Fibroblast of pulmonary artery (primary cell): ENCODE measurements around the gene PCYT2.

Experiments used
- DNase-seq: peaks from one replicate; pipeline ENCODE4 v3.0.0-alpha.2; 2010; ENCODE audit warnings: low read depth
- H3K4me3 ChIP-seq: replicated peaks from 2 replicates; pipeline ENCODE4 v1.5.1; 2011; ENCODE audit warnings: low read depth, mild to moderate bottlenecking, control low read depth, low read length, moderate library complexity
- CTCF ChIP-seq: IDR thresholded peaks from 2 replicates; pipeline ENCODE4 v1.5.1; 2011; ENCODE audit warnings: mild to moderate bottlenecking, control low read depth, low read length, inconsistent platforms; ENCODE audit errors: missing control alignments

Gene PCYT2

GRCh38 chr17:81904600-81905423, 6.4 kb downstream of the PCYT2 start:
- DNase-seq, result no peak
- H3K4me3 ChIP-seq, result no peak overlapping the region
- TF ChIP-seq CTCF, result no peak

GRCh38 chr17:81903896-81904599, 7.2 kb downstream of the PCYT2 start:
- H3K4me3 ChIP-seq, result no peak overlapping the region
- no peak for TF ChIP-seq CTCF

GRCh38 chr17:81903415-81903831, 7.8 kb downstream of the PCYT2 start:
- no peak for TF ChIP-seq CTCF
- DNase-seq, result no peak
- H3K4me3 ChIP-seq, result no peak overlapping the region

More at GRCh38 chr17:81903896-81904599, 7.2 kb downstream of the PCYT2 start:
- DNase-seq, result no peak

GRCh38 chr17:81902653-81903414, 8.4 kb downstream of the PCYT2 start:
- H3K4me3 ChIP-seq, result no peak overlapping the region

GRCh38 chr17:81902023-81902652, 9.1 kb downstream of the PCYT2 start, which contains the start of gene NPB:
Gene NPB, plus strand, starts transcription at chr17:81902238. Its CDS starts 40 bp downstream, at chr17:81902278.
- no peak for DNase-seq
- H3K4me3 ChIP-seq, result no peak within 1 kb of the TSS

More at GRCh38 chr17:81902653-81903414, 8.4 kb downstream of the PCYT2 start:
- DNase-seq, result no peak
- TF ChIP-seq CTCF, result no peak

More at GRCh38 chr17:81902023-81902652, 9.1 kb downstream of the PCYT2 start, which contains the start of gene NPB:
- TF ChIP-seq CTCF, result no peak
